Lower lobe of right lung (tissue), 2 donors: ENCODE data around the gene WIPI1. TPM values are rescaled to one million over a fixed set of nuclear protein-coding genes. Genes with fewer than 3 reads are reported as not detected.

Experiments used
- ATAC-seq, 2 donors: fragments of 200-7000 bp; cut with Tn5 transposase; one replicate each; pipeline ENCODE4 v1.9.1; 2020 to 2022; ENCODE audit warnings: mild to moderate bottlenecking in 2 of 2, moderate library complexity in 2 of 2
- DNase-seq: peaks from one replicate; pipeline ENCODE4 v3.0.0-alpha.2; 2020
- H3K27ac ChIP-seq: fragments of 200-600 bp; one replicate; pipeline ENCODE4 v1.8.0; 2022
- H3K27me3 ChIP-seq: fragments of 200-600 bp; one replicate; pipeline ENCODE4 v1.8.0; 2022; ENCODE audit warnings: low read depth
- H3K36me3 ChIP-seq: fragments of 200-600 bp; one replicate; pipeline ENCODE4 v1.8.0; 2022; ENCODE audit warnings: mild to moderate bottlenecking
- H3K4me1 ChIP-seq: fragments of 200-600 bp; one replicate; pipeline ENCODE4 v1.8.0; 2022
- H3K4me3 ChIP-seq: fragments of 200-600 bp; one replicate; pipeline ENCODE4 v1.8.0; 2022; ENCODE audit warnings: mild to moderate bottlenecking
- H3K9me3 ChIP-seq: fragments of 200-600 bp; one replicate; pipeline ENCODE4 v1.8.0; 2022
- intact Hi-C: fragments of 100-400 bp; cut with DNase I; formaldehyde crosslinking; loops from one replicate; pipeline ENCODE4 v1.11.0; 2022
- total RNA-seq: library from RNA; stranded (reverse); fragmentation: NEBNext Ultra II Directional; extraction: Animal tissue kit (Norgen Biotek cat#: 25700); gene quantifications from one replicate; pipeline ENCODE4 v1.2.1, GENCODE V29; 2021
- TF ChIP-seq, protein P1 (sequence below): fragments of 200-600 bp; IDR thresholded peaks from one replicate; pipeline ENCODE4 v1.8.0; 2022; ENCODE audit warnings: antibody characterized with exemption, mild to moderate bottlenecking
- donor health status: DM: no; HTN: yes; CAD: no; lungs with severe emphysema.

Gene WIPI1
- total RNA-seq, 1 donor from 2014 or later: 37.5 TPM

DNA sequence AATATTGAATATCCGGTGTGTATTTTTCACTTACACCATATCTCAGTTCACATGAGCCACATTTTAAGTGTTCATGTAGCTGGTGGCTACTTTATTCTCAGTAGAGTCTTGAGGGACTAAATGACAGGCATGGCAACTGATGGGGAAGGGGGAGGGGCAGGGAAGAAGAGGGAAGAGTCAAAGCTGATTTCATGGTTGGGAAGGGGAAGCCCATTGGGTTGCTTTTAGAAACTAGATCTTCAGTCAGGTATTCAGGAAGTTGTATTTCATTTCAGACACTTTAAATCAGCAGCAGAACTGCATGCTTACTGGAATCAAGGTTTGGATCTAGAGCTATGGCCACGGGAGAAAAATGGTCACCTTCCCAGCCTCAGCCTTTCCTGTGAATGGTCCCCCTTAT is 2.9 kb upstream of the WIPI1 start:
- intact Hi-C loops: no loop called here
- no peak overlapping the region for H3K27ac ChIP-seq
- peaks cover 51% of the 10 kb centered on the region for H3K4me1 ChIP-seq
- ATAC-seq: no peak
- H3K27me3 ChIP-seq: no peaks in the 10 kb centered on the region
- no peaks in the 10 kb centered on the region for H3K9me3 ChIP-seq
- TF ChIP-seq, protein P1, sequence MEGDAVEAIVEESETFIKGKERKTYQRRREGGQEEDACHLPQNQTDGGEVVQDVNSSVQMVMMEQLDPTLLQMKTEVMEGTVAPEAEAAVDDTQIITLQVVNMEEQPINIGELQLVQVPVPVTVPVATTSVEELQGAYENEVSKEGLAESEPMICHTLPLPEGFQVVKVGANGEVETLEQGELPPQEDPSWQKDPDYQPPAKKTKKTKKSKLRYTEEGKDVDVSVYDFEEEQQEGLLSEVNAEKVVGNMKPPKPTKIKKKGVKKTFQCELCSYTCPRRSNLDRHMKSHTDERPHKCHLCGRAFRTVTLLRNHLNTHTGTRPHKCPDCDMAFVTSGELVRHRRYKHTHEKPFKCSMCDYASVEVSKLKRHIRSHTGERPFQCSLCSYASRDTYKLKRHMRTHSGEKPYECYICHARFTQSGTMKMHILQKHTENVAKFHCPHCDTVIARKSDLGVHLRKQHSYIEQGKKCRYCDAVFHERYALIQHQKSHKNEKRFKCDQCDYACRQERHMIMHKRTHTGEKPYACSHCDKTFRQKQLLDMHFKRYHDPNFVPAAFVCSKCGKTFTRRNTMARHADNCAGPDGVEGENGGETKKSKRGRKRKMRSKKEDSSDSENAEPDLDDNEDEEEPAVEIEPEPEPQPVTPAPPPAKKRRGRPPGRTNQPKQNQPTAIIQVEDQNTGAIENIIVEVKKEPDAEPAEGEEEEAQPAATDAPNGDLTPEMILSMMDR: no peak
- no peak overlapping the region for H3K4me3 ChIP-seq
- DNase-seq: no peak
- no peaks in the 10 kb centered on the region for H3K36me3 ChIP-seq

DNA sequence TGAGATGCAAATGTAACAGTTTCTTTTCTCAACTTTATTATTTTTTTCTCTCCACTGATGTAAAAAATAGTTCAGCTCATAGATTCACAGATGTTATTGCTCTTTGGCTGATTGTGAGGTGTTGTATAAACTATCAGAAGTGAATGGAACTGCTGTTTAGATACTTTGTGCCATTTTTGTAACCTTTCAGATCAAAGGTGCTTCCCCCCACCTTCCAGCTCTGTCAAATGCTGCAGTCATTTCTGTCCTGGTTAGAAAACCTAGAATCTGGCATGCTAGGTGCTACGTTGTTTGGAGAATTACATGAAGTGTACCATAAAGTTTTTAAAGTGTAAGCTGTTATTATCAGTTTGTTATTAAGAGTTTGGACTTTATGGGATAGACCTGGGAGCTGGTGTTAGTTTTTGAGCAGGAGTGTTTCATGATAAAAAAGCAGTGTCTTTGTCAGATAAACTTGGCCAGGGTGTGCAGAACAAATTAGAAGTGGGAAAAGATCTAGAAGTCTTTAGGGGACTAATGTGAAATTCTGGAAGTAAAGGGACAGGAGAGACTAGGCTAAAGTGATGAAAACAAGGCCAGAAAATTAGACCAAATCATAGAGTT is 1.8 kb upstream of the WIPI1 start:
- TF ChIP-seq, protein P1: no peak
- H3K36me3 ChIP-seq: no peaks in the 10 kb centered on the region
- H3K27ac ChIP-seq: no peak overlapping the region
- H3K4me3 ChIP-seq: no peak overlapping the region
- ATAC-seq: no peak
- DNase-seq: no peak
- no peaks in the 10 kb centered on the region for H3K9me3 ChIP-seq
- H3K4me1 ChIP-seq: peaks cover 56% of the 10 kb centered on the region
- no peaks in the 10 kb centered on the region for H3K27me3 ChIP-seq
- intact Hi-C loops: no loop called here

DNA sequence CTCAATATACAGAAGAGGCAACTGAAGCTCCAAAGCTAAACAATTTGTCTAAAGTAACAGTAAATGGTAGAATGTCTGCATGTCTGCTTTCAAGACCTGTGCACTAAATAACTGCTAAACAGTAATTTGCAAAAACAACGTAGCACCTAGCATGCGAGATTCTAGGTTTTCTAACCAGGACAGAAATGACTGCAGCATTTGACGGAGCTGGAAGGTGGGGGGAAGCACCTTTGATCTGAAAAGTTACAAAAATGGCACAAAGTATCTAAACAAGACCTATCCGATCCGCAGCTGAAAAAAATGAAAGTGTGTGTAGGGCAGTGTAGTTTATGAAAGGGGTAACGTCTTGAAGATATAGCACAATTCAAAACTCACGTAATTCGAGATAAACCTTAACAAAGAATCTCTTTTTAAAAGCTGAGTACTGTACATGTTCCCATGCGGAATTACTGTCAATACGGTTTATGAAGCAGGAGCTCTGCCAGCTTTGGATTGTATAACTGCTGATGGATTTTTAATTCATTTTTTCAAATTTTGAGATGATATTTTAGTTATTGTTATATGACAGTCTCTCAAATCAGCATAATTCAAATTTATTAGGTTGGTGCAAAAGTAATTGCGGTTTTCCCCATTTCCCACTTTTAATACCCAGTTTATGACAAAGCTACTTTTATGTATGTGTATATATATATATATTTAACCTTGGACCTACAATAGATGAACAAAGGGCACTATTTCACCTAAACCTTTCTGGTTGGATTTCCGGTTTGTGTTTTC is 1.2 kb upstream of the WIPI1 start:
- Histone ChIP-seq H3K36me3 (no peaks in the 10 kb centered on the region), H3K27ac (peak overlapping the region; percentile 76), H3K9me3 (no peaks in the 10 kb centered on the region), H3K27me3 (no peaks in the 10 kb centered on the region), H3K4me1 (peaks cover 56% of the 10 kb centered on the region), H3K4me3 (peak overlapping the region; percentile 76)
- ATAC-seq (no peak), DNase-seq (no peak)
- intact Hi-C loops: no loop called here
- TF ChIP-seq, protein P1: no peak

DNA sequence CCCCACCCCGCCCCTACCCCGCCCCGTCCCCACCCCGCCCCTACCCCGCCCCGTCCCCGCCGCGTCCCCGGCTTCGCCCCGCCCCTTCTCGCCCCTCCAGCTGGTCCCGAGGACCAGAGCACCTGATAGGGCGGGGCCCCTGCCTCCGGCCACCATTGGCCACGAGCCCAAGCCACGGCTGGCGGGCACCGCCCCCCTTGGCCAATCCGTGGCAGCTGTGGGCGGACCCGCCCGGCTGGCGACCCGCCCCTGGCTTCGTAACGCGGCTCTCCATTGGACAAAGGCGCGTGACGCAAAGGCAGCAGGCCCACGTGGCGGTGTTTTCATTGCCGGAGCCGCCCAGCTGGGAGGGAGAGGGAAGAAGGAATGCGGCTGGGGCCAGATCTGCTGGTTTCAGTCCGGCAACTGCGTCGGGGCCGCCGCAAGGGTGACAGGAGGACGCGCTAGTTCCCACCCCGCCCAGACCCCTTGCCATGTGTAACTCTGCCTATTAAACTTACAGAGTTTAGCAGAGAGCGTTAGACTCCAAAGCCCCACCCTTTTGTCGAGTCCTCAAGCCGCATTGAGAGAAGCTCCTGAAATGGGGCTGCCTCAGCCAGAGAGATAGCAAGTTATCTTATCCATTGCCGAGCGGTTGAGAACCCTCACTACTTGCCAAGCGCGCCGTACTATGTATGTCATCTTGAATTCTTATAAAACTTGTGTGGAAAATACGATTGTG is 403 bp upstream of the WIPI1 start:
- intact Hi-C loops: no loop called here
- H3K9me3 ChIP-seq: no peaks in the 10 kb centered on the region
- H3K36me3 ChIP-seq: peaks cover 2% of the 10 kb centered on the region
- DNase-seq: peak; percentile 99
- peak overlapping the region; percentile 88 for H3K27ac ChIP-seq
- H3K4me1 ChIP-seq: peaks cover 56% of the 10 kb centered on the region
- no peaks in the 10 kb centered on the region for H3K27me3 ChIP-seq
- TF ChIP-seq, protein P1: no peak
- peak overlapping the region; percentile 76 for H3K4me3 ChIP-seq
- peak; percentile 95 to 98 for ATAC-seq

DNA sequence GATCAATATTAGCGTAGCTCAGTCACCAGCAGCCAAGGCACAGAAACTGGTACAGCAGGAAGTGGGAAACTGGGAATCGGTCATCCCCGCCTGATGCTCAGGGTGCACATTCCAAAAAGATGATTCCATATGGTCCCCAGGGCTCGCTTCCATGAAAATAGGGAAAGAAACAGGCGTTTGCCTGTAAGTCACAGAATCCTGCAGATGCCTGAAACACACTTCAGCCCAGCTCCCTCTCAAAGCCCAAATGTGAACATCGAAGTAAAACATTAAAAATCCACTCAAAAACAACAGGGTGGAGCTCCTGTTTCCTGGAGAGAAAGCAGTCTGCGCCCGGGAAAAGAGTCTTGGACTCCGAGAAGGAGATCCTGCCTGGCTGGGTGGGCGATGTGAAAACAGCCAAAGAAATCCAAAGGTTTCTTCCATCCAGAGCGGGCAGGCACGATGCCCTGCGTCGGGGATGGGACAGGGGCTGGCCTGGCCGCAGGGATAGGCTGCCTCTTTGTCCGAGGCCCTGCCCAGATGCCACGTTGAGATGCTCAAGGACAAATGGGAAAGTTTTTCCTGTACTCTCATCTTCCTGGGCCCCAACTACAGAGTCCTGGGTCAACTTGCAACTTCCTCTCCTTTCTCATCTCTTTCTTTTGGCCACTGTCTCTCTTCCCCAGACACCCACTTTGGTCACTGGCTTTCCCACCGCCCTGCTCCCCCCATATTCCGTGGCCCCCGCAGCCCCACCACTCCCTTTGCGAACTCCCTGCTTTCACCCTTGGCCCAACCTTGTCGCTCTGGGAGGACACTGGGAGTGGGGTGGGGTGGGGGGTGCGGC is 743 bp downstream of the WIPI1 start:
- H3K9me3 ChIP-seq: no peaks in the 10 kb centered on the region
- intact Hi-C loops: no loop called here
- peak overlapping the region; percentile 76 for H3K4me3 ChIP-seq
- peaks cover 51% of the 10 kb centered on the region for H3K4me1 ChIP-seq
- ATAC-seq (peak; percentile 78), DNase-seq (peak; percentile 80)
- TF ChIP-seq, protein P1: no peak
- H3K36me3 ChIP-seq: peaks cover 14% of the 10 kb centered on the region
- H3K27ac ChIP-seq: peak overlapping the region; percentile 88
- H3K27me3 ChIP-seq: no peaks in the 10 kb centered on the region
